Epidermal melanocyte (primary cell): ENCODE data around the gene RAB11FIP4.
A peak's percentile ranks its signal among the peaks of the same experiment; 100 is the strongest.

ENCODE experiments used
- DNase-seq: peaks from one replicate; pipeline ENCODE4 v3.0.0; 2011; ENCODE audit warnings: low spot score; ENCODE audit not compliant: insufficient read length

The RAB11FIP4 gene

GRCh38 chr17:31487063-31487647, 95.7 kb downstream of the RAB11FIP4 start:
- no peak for DNase-seq

GRCh38 chr17:31487648-31488263, 96.3 kb downstream of the RAB11FIP4 start:
- peak; percentile 71 for DNase-seq

GRCh38 chr17:31488264-31488981, 96.9 kb downstream of the RAB11FIP4 start:
- no peak for DNase-seq

GRCh38 chr17:31488982-31489294, 97.5 kb downstream of the RAB11FIP4 start:
- DNase-seq: no peak

- no peak for DNase-seq
Observed at GRCh38 chr17:31489295-31490018, 98.0 kb downstream of the RAB11FIP4 start.

- no peak for DNase-seq
Observed at GRCh38 chr17:31490019-31490650, 98.7 kb downstream of the RAB11FIP4 start.

- DNase-seq: no peak
Observed at GRCh38 chr17:31490671-31491375, 99.3 kb downstream of the RAB11FIP4 start.

GRCh38 chr17:31491376-31492131, 100.1 kb downstream of the RAB11FIP4 start:
- no peak for DNase-seq

GRCh38 chr17:31492206-31492605, 100.7 kb downstream of the RAB11FIP4 start:
- no peak for DNase-seq

GRCh38 chr17:31492880-31493655, 101.6 kb downstream of the RAB11FIP4 start:
- DNase-seq: no peak

- no peak for DNase-seq
Observed at GRCh38 chr17:31493656-31494155, 102.2 kb downstream of the RAB11FIP4 start.

GRCh38 chr17:31494259-31495021, 103.0 kb downstream of the RAB11FIP4 start:
- DNase-seq: no peak

- no peak for DNase-seq
Observed at GRCh38 chr17:31495022-31495885, 103.8 kb downstream of the RAB11FIP4 start.

- DNase-seq: no peak
Observed at GRCh38 chr17:31496097-31496496, 104.6 kb downstream of the RAB11FIP4 start.

- no peak for DNase-seq
Observed at GRCh38 chr17:31496601-31497000, 105.1 kb downstream of the RAB11FIP4 start.

- no peak for DNase-seq
Observed at GRCh38 chr17:31497431-31497830, 106.0 kb downstream of the RAB11FIP4 start.

GRCh38 chr17:31497994-31498826, 106.7 kb downstream of the RAB11FIP4 start:
- no peak for DNase-seq
